HL-60 (cell line): Measurements from ENCODE around the gene SELENOP.

Source experiments
- DNase-seq, 2 experiments: peaks; one replicate each; pipeline ENCODE4 v3.0.0-alpha.2; 2010 to 2020; ENCODE audit warnings: low read depth in 1 of 2, low spot score in 1 of 2
- H3K27ac ChIP-seq: fragments of 250-450 bp; sonication (Bioruptor Pico); replicated peaks from 2 replicates; pipeline ENCODE4 v1.5.1; 2020; ENCODE audit warnings: mild to moderate bottlenecking, moderate library complexity
- H3K27me3 ChIP-seq: fragments of 250-450 bp; sonication (Bioruptor Pico); 2 replicates; pipeline ENCODE4 v1.5.1; 2021; ENCODE audit warnings: mild to moderate bottlenecking, moderate library complexity; ENCODE audit not compliant: insufficient read depth, poor library complexity, severe bottlenecking
- H3K4me3 ChIP-seq: replicated peaks from 2 replicates; pipeline ENCODE4 v1.5.1; 2011; ENCODE audit warnings: mild to moderate bottlenecking, control low read depth, low read length; ENCODE audit not compliant: insufficient read depth
- CTCF ChIP-seq: IDR thresholded peaks from one replicate; pipeline ENCODE4 v1.5.1; 2011; ENCODE audit warnings: low read length, control low read depth, inconsistent platforms; ENCODE audit not compliant: insufficient read depth
- GABPA ChIP-seq: IDR thresholded peaks from 2 replicates; pipeline ENCODE4 v1.6.1; 2012; ENCODE audit warnings: low read depth
- POLR2AphosphoS5 ChIP-seq: IDR thresholded peaks from 2 replicates; pipeline ENCODE4 v1.6.1; 2012; ENCODE audit warnings: low read depth
- SPI1 ChIP-seq: IDR thresholded peaks from 2 replicates; pipeline ENCODE4 v1.6.1; 2012; ENCODE audit warnings: low read depth, mild to moderate bottlenecking, borderline replicate concordance
- TF ChIP-seq, protein P1 (sequence below): IDR thresholded peaks from 2 replicates; pipeline ENCODE4 v1.6.1; 2012; ENCODE audit warnings: low read depth; ENCODE audit not compliant: insufficient replicate concordance

SELENOP gene

GRCh38 chr5:42770003-42770402 is 41.7 kb downstream of the SELENOP start:
- TF ChIP-seq SPI1 (no peak), POLR2AphosphoS5 (no peak), CTCF (no peak), GABPA (no peak)
- TF ChIP-seq, protein P1, sequence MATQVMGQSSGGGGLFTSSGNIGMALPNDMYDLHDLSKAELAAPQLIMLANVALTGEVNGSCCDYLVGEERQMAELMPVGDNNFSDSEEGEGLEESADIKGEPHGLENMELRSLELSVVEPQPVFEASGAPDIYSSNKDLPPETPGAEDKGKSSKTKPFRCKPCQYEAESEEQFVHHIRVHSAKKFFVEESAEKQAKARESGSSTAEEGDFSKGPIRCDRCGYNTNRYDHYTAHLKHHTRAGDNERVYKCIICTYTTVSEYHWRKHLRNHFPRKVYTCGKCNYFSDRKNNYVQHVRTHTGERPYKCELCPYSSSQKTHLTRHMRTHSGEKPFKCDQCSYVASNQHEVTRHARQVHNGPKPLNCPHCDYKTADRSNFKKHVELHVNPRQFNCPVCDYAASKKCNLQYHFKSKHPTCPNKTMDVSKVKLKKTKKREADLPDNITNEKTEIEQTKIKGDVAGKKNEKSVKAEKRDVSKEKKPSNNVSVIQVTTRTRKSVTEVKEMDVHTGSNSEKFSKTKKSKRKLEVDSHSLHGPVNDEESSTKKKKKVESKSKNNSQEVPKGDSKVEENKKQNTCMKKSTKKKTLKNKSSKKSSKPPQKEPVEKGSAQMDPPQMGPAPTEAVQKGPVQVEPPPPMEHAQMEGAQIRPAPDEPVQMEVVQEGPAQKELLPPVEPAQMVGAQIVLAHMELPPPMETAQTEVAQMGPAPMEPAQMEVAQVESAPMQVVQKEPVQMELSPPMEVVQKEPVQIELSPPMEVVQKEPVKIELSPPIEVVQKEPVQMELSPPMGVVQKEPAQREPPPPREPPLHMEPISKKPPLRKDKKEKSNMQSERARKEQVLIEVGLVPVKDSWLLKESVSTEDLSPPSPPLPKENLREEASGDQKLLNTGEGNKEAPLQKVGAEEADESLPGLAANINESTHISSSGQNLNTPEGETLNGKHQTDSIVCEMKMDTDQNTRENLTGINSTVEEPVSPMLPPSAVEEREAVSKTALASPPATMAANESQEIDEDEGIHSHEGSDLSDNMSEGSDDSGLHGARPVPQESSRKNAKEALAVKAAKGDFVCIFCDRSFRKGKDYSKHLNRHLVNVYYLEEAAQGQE: no peak
- DNase-seq: no peak
- Histone ChIP-seq H3K27ac (no peak overlapping the region), H3K4me3 (no peak overlapping the region), H3K27me3 (peaks cover 7% of the 10 kb centered on the region)

GRCh38 chr5:42768106-42768504 is 43.6 kb downstream of the SELENOP start:
- H3K4me3 ChIP-seq: no peak overlapping the region
- DNase-seq: no peak
- no peak overlapping the region for H3K27ac ChIP-seq
- peaks cover 7% of the 10 kb centered on the region for H3K27me3 ChIP-seq
- TF ChIP-seq CTCF: no peak
- no peak for TF ChIP-seq SPI1
- no peak for TF ChIP-seq GABPA
- no peak for TF ChIP-seq POLR2AphosphoS5
- TF ChIP-seq, protein P1: no peak

GRCh38 chr5:42767491-42768105 is 44.1 kb downstream of the SELENOP start:
- no peak overlapping the region for H3K4me3 ChIP-seq
- peak; percentile 10 for TF ChIP-seq CTCF
- TF ChIP-seq, protein P1: no peak
- peaks cover 5% of the 10 kb centered on the region for H3K27me3 ChIP-seq
- H3K27ac ChIP-seq: no peak overlapping the region
- DNase-seq: no peak
